GM21390 (cell line): ENCODE data around the gene RPS6KA2.
"Not testable (repeated sequence)": the region's sequence is repeated elsewhere in the genome, so short reads cannot be mapped to it uniquely, and the experiment has no call there.

Experiments
- ATAC-seq: cut with Tn5 transposase; IDR thresholded peaks from one replicate; pipeline ENCODE4 v1.9.1; 2021; ENCODE audit not compliant: unreplicated experiment

Gene RPS6KA2

GRCh38 chr6:166538297-166539010 lies 88.6 kb downstream of the RPS6KA2 start:
- ATAC-seq, result no peak

GRCh38 chr6:166534658-166535406 lies 92.2 kb downstream of the RPS6KA2 start:
- ATAC-seq, result no peak

GRCh38 chr6:166533205-166533824 lies 93.7 kb downstream of the RPS6KA2 start:
- no peak for ATAC-seq

DNA sequence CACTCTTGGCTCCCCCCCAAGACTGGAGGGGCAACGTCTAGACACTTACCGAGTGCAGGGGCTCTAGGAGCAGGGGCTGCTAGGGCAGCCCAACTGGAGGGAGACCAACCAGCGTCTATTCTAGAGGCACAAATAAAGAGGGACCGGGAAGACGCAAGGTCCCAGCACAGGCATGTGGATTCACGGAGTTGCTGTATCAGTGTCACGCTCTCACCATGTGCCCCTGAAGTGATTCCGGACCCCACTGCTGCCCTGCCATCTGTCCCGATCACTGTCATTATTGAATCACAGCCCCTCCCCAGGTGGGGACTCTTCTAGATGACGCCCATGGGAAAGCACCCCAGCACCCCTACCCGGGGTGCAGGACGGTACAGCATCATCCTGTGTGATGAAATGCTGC lies 94.7 kb downstream of the RPS6KA2 start:
- ATAC-seq, result no peak

DNA sequence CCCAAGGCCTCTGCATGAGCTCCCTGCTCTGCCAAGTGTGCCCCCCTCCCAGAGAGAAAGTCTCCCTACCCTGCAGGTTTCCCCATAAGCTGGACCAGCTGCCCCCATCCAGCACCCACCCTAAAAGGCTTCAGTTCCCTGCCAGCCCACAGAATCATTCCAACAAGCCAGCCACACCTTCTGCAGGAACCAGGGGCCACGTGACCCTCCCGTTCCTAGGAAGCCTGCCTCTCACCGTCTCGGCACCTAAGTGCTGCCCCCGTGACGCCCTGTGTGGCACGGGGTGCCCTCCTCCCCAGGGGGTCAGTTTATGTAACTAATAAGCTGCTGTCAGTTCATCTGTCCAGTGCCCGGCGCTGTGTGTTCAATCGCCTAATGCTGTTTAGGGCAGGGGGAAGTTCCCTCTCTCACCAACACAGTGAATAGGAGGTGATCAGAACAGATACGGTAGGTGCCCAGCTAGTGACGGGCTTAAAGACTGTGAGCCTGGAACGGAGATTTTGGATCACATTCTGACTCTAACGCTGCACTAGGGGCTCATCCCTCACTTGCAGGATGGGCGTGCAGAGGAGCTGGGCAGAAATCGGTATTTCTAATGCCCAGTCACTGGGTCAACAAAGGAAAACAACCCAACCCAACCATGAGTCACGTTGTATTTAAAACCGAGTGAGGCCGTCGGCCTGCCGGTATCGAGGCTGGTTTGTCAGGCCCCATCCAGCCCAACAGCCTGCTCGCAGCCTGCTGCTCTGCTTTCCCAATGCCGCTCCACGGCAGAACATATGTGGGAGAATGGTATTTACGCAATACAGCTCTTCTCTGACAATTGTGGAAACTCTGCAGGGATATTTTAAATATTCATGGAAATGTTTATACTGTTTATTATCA lies 96.6 kb downstream of the RPS6KA2 start:
- no peak for ATAC-seq

DNA sequence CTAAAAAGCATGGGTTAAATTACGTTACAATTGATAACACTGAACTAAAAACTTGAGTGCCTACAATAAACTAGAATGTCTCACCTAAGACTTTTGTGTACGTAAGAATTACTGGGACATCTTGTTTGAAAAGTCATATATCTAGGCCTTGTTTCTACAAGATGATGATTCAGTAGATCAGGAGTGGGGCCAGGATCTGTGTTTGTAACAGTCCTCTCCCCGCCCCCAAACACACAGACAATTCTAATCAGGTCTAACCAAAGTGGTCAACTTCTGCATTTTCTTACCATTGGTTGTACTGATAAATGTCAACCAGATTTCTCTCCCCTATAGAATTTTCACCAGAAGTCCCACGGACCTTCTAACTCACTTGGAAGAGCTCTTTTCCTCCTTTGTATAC lies 97.5 kb downstream of the RPS6KA2 start:
- no peak for ATAC-seq

GRCh38 chr6:166529058-166529457 lies 98.0 kb downstream of the RPS6KA2 start:
- not testable (repeated sequence) for ATAC-seq

DNA sequence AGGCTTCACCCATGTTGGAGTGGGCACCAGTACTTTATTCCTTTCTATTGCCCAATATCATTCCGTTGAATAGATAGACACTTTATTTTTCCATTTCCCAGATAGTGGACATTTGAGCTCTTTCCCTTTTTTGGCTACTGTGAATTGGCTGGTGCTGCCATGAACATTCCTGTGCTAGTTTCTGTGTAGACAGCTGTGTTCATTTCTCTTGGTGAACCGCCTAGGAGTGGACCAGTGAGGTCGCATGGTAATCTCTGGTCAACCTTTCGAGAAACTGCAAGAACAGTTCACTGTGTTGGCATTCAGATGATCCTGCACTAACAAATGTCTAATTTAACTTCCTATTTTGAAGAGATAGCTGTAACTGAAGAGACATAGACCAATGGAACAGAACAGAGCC lies 99.2 kb downstream of the RPS6KA2 start:
- no peak for ATAC-seq

- ATAC-seq, result no peak
Measured at GRCh38 chr6:166526937-166527336, 100.1 kb downstream of the RPS6KA2 start.

GRCh38 chr6:166525567-166525966 lies 101.5 kb downstream of the RPS6KA2 start:
- no peak for ATAC-seq

- ATAC-seq, result no peak
Measured at GRCh38 chr6:166523782-166524559, 103.1 kb downstream of the RPS6KA2 start.

DNA sequence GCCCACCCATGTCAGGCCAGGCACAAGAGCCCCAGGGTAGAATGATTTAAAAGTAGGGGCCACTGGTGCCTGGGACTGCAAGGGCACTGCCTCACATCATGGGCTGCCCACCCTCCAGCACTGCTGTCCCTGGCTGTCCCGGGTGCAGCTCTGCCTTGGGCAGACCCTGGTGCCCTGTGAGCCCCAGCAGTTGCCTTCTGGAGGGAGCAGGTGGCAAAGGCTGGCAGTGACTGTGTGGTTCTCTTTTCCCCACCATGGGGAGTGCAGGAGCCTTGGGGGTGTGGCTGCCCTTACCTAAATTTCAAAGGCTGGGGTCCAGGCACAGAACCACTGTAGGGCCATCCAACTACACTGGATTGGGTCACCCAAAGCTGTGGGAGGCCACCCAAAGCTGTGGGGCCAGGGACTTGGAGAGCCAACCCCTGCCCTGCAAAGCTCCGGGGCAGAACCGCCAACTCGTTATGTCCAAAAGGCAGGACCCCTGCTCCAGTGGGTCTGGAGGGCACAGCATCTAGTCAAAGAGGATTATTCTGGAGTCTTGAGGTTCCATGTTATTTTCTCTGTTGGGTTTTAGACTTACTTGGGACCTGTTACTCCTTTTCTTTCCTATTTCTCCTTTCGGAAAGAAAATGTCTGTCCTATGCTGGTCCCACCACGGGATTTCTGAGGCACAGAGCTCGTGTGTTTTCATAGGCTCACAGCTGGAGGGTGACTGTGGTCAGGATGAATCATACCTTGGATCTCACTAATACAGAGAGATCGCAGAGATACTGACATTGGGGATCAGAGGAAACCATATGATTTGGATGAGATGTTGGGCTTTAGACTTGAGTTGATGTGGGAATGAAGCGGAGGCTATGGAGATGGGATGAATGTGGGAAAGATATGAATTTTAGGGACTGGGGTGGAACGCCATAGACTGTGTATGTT lies 105.9 kb downstream of the RPS6KA2 start:
- no peak for ATAC-seq

DNA sequence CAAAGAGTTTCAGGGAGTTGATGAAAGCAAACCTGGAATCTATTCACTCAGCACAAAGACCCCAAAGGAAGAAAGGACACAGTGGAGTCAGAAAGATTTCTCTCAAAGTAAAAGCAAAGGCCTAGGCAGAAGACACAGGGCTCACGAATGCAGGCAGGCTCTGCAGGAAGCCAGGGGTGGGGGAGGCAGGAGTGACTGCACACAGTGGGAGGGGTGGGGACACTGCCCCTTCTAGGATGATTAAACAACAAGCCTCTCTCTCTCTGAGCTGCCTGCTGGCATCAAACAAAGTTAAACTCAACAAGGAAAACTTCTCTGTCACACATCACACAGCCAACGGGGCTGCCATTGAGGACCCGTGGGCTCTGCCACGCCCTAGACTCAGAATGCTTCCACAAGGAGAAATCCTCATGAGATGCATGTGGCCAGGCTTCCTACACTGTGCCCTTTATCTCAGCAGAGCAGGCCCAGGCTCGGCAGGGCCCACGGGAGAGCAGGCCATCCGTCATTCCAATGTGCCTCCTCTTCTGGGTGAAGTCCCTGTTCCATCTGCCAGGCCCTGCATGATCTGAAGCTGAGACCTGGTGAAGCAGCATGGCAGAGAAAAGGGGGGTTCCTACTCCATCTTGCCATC lies 110.7 kb downstream of the RPS6KA2 start:
- no peak for ATAC-seq

GRCh38 chr6:166515072-166515810 lies 111.8 kb downstream of the RPS6KA2 start:
- ATAC-seq, result no peak

DNA sequence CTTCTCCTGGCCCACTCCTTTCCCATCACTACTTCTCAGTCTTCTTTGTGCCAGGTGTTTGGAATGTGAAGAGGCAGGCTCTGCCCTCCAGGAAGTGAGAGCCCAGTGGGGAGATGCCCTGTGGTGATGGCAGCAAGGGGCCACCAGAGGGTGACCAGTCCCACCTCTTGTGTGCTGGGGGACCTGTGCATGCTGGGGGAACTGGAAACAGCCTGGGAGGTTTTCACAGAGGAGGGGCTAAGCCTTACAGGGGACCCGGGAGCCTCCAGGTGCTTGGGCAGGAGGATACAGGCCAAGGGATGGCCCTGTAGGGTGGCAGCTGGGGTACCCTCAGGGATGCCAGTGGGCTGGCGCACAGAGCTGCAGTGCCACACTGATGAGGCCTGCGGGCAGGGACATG lies 112.9 kb downstream of the RPS6KA2 start:
- no peak for ATAC-seq

DNA sequence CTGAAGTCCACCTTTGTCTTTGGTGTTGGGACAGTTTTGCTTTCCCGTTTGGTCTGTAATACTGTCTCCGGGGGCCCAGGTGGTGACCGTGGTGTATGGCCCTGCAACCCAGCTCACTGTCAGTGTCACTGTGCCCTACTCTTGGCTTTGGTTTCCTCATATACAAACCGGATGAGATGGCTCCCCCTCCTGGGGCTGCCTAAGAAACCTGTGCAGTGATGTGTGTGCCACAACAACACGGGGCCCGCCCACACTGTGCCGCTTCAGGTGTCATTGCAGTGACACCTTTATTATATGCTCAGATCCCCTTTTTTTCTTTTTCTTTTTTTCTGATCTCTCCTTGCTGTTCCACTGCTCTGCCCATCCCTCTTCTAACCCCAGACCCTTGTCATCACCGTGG lies 114.5 kb downstream of the RPS6KA2 start:
- ATAC-seq, result peak; percentile 98

DNA sequence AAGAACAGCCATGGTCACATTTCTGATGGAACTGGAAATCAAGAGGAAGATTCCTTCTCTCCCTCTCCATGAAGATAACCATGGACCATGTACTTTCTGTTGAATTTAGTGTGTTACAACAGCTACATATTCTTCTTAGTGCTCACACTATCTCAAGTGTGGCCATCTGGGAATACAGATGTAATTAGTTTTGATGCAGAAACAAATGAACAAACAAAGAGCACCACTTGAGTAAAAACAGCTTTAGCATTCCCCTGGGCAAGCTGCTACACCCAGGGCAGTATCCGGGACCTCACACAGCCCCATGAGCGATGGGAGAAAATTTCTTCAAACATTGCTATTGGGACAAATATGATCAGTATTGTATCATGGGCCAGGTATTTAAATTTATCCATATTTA lies 115.7 kb downstream of the RPS6KA2 start:
- no peak for ATAC-seq

- no peak for ATAC-seq
Measured at GRCh38 chr6:166509193-166509592, 117.9 kb downstream of the RPS6KA2 start.
